Fibroblast of upper back skin (primary cell): ENCODE measurements around the gene CAPN8.

Experiments
- DNase-seq: peaks from one replicate; pipeline ENCODE4 v3.0.0-alpha.2; 2013

The CAPN8 gene

DNA sequence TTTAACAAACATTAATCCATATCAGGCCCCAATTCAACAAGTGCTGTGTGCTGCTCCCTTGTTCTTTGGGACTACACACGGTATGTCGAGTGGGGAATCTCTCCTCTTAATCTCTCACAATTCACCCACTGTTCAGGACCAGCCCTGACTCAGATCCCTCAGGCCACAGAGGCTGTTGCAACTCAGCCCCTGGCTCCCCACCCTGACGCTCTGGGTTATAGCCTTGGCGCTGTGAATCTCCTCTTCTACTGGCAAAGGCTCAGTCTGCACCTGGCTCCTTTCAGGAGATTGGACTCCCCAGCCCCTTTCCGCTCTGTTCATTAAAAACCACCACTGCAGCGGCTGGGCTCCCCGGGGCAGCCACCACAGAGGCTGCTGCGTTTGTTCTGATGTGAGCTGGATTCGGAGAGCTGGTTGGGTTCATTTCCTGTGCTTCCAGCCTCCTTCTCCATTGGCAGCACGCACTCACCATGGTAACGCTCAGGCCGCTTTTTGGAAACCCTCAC is 13.0 kb downstream of the CAPN8 start:
- DNase-seq, result no peak

DNA sequence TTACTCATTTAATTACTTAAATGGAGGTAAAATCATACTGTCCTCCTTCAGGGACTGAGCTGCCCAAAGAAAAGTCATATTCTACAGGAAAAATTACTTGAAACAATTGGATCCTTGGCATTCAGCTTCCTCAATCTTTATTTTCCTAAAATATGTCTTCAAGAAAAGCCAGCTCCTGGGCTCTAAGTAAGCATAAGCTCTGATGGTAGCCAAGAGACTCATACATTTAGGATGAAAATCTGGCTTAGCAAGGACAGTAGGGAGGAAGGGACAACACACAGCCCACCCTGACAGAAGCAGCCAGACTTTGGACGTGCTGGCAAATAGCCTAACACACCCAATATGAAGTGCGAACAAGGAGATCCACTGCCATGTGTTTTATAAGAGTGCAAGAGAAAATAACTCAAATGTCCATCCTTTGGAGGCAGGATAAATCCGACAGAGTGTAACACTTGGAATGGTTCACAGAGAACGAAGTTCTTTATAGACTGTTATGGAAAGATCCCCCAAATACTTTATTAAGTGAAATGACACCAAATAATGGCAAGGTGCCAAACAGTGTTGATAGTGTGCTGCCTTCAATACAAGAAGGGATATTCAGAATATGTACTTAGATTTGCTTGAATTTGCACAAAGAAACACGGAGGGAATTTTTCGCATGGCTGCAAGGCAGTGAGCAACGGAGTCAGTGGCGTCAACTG is 14.1 kb downstream of the CAPN8 start:
- no peak for DNase-seq

DNA sequence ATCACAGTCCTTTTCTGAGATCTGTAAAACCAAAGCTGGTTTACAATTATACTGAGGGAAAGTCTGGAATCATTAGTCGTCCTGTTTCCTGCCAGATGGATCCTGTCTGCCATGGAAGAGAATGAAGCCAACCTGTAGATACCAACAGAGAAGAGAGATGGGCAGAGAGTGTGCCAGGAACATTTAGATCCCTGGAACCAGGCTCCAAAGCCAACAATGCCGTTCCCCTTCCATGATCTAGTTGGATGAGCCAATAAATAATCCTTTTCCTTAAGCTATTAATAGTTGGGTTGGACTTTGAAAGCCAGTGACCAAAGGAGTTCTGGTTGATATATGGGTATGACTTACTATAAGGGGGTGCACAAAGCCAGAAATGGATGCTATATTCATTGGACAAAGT is 15.0 kb downstream of the CAPN8 start:
- no peak for DNase-seq

DNA sequence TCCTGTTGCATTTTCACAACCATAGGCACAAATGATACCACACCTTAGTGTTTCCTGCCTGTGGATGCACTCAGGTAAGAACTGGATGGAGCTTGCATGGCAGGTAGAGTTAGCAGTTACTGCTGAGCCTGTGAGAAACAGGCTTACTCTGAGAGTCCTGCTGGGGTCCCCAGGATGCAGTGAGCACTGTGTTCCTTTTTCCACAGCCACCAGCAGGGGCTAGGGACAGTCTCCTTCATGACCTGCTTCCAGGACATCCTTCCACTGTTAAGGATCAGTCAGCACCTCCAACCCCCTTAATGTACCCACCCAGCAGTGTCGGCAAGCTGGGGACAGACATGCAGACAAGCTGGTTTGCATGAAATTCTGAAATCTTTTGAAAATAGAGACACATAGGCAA is 16.3 kb downstream of the CAPN8 start:
- no peak for DNase-seq

DNA sequence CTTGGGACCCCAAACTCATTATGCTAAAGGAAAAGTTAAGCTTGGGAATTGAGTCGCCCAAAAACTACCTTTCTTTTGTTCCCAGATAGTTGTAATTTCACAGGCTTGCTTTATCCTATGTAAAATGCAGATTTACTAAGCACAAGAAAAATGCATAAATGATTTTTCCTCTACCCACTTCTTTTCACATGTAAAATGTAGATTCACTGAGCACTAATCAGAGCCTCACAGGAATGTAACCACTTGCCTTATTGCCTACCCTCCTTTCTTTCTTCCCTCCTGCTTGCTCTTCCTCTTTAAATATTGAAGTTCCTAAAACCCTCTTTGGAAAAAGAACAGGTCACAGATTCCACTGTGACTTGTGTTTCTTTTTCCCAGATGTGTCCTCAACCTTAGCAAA is 18.3 kb downstream of the CAPN8 start:
- no peak for DNase-seq

DNA sequence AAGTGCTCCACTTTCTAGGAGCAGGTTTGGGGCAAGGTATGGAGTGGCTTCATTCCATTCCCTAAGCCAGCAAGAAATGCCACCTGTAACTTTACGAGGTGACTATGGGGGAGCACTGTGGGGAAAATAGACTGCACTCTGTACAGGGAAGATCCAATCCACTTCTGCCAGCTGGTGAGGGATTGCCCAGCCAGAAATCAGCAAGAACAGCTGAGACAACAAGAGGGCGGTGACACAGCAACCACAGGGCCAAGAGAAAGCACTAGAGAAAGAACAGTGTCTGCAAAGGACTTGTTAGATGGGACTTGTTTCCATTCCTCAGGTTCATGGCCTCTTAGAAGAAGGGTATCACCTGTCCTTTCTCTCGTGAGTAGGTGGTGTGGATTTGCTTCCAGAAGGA is 19.6 kb downstream of the CAPN8 start:
- no peak for DNase-seq

DNA sequence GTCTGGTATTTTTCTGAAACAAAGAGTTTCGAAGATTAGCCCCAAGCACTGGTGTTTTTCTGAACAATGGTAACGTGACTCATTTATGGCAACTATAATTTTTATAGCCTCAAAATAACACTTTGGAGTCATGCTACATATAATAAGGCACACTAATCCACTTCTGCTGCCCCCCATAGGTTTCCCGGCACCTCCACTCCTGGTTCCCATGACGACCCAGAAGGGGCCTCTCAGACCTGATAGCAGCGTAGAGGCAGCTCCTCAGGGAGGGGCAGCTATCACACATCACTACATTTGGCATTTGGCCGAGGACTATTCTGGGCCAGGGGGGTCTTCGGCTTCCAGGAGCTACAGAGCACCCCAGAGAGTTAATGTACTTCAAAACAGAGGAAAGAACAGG is 23.3 kb downstream of the CAPN8 start:
- no peak for DNase-seq

DNA sequence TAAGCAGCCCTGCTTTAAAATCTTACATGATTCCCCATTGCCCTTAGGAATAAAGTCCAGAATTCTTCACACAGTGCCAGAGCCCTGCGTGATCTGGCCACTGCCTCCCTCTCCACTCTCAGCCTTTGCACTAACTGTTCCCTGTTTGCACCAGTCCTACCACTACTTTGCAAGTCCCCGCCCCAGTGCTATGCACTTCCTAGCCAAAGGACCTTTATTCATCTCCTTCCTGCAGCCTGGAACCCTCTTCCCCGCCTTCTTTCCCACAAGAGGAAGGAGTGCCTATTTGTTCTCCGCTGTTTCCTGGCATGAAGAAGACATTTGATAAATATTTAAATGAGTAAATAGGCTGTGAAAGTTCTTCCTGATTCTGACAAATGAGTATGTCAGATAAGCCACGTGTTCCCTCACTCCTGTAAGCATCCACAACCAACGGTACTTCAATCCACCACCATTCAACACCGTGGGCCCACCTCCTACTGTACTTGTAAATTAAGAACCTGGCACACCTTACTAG is 23.9 kb downstream of the CAPN8 start:
- no peak for DNase-seq

DNA sequence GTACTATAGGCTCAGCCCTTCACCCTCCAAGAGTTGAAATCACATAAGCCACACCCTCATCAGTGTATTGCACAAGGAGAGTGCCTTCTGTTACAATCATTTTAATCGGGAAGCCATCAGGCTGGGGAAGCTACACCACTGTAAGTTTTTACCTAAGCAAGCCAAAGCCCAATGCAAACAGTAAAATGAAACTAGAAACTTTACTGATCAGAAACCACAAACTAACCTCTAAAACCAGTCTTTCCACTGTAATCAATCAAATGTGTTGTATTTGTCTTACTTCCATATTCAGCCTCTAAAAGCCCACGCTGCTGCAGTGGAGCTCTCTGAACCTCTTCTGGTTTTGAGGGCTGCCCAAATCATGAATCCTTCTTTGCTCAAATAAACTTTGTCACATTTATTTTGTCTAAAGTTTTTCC is 26.2 kb downstream of the CAPN8 start:
- DNase-seq, result no peak

DNA sequence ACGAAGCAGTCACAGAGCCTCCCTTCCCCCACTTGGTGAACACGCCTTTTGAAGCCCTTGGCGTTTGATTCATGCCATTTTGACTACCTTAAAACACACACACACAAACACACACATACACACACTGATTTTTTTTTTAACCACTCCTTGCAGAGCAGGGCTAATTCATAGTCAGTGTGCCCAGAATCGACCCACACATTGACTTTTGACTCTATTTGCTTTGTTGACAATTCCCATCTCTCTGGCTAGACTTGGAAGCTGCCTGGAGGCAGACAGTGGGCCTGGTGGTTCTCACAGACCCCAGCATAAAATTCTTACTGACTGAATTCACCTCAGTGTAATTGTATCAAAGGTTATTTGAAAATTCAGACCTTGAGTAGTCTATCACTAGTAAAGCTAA is 30.3 kb downstream of the CAPN8 start:
- DNase-seq, result no peak

DNA sequence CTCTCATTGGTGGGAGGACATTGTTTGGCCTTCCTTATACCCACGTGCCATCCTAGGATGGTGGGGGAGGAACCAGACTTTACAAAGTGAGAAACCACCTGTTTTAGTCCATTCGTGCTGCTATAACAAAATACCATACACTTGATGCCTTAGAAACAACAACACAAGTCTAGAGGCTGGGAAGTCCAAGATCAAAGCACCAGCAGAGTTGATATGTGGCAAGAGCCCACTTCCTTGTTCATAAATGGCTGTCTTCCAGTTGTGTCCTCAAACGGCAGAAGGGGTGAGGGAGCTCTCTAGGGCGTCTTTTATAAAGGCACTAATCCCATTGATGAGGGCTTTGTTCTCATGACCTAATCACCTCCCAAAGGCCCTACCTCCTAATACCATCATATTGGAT is 31.1 kb downstream of the CAPN8 start:
- no peak for DNase-seq

DNA sequence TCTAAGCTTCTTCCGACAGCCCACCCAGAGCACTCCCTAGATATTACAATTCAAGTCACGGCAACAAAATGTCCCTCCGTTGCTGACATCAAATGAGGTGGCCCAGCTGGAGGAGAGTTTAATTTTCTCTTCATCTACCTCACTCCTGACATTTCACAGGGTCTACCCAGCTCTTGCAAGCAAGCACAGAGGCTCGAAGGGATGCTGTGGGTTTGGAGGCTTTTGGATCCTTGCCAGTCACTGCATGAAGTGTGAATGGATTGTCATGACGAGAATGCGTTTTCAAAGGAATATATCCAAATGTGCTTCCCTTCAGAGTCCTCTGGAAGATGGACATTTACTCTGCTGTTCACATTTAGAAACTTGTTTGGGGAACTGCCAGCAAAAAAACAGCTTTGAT is 33.5 kb downstream of the CAPN8 start:
- DNase-seq, result no peak

DNA sequence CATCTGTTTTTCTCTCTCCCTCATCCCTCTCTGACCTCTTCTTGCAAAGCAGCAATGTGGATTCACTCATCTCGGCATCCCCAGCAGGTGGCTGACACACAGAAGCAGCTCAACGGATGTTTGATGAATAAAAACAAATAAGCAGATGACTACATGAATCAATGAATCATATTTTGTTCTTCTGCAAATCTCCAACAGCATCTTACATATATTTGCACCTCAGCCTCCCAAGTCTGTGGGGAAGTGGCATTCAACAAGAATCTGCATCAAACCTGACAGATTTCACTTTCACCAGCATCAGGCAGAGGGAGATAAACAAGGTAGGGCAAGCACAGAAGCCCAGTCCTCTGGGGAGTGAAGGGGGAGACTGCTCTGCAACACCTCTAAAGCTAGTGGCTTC is 34.0 kb downstream of the CAPN8 start:
- DNase-seq, result no peak

DNA sequence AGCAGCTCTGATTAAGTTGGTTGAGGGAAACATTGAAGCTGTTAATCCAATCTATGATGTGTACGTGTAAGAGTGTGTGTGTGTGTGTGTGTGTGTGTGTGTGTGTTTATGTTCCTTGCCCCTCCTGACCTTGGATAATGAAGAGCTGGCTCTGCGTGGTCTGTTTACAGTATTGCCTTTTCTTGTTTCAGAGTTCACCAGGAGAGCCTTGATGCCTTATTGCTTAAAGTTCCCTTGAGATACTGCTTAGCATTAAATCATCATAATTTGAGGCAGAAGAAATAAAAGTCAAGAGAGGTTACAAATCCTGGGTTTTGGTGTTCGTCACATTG is 36.4 kb downstream of the CAPN8 start:
- no peak for DNase-seq

DNA sequence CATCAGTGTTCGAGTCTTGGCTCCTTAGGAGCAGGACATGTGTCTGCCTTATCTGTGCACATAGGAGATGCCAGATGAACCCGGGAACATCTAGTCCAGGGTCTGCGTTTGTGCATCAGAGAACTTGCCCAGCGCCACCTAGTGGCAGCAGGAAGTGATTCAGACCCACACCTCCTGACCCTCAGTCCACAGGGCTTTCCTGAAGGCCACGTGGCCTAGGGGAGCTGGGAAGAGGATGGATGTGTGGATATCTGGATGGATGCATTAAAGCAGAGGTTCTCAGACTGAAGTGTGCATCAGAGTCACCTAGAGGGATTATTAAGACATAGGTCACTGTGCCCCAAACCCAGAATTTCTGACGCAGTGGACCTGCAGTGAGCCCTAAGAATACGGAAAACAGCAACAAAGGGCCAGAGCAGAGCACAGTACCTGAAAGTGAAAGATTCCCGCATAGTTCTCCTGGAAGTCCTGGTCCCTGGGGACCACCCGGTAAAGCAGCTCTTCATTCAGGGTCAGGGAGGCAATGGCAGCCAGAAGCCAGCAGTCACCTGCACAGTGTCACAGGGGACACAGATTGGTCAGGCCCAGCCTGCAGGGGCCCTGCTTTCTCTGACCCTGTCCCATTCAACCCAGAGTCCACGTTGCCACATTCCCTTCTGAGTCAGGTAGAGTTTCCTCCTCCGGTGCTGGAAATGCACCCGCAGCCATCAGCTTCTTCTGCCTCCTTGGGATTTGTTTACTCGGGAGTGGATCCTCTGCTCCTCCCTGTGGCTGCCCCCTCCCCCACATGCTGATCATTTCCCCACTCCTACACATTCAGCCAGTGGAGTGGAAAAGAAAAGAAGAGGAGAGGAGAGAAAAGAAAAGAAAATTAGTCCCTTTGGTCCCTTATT is 37.0 kb downstream of the CAPN8 start:
- peak; percentile 33 for DNase-seq

DNA sequence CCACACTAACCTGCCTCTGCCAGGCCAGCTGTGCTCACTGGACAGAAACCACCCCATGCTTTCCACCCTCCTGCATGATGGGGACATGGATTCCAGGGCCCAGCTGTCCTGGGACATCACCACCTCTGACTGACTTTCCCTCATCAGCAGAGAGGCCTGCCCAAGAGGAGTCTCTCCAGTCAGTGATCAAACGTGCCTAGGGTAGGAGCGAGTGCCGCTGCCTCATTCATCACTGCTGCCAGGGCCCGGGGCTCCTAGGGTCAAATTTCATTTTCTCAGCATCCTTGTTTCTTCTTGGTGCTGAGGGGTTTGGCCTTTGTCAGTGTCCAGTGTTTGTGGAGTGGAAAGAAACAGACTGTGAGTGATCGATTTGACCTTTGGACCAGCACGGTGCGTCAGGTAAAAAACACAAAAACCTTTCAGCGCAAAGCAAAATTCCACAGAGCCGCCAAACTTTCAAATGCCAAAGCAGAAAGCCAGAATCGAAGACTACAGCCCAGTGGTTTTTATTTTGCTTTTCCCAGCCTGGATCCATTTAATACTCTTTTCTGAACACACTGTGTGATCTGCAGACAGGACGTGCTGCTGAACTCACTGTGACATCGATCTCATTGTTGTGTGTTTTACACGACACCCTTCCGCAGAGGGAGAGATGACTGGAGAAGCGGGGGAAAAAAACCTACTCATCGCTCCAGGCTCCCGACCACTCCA is 43.2 kb downstream of the CAPN8 start:
- DNase-seq, result no peak

DNA sequence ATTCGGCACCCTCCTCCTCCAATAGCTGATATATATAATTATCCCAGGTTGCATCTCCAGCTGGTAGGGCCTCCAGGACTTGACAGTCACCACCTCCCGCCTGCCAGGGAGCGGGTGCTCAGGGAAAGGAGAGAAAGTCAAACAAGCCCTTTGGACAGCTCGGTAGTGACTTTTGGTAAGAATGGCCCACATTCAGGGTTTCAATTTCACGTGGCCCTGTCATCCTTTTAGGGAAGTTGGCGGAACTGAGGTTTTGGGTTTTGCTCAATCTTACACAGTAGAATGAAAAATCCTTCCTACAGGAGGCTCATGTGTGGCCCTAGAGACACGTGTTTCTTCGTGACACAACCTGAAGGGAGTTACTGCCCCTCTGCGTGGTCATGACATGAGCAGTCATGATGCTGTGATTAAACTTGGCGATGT is 44.2 kb downstream of the CAPN8 start:
- DNase-seq, result no peak

DNA sequence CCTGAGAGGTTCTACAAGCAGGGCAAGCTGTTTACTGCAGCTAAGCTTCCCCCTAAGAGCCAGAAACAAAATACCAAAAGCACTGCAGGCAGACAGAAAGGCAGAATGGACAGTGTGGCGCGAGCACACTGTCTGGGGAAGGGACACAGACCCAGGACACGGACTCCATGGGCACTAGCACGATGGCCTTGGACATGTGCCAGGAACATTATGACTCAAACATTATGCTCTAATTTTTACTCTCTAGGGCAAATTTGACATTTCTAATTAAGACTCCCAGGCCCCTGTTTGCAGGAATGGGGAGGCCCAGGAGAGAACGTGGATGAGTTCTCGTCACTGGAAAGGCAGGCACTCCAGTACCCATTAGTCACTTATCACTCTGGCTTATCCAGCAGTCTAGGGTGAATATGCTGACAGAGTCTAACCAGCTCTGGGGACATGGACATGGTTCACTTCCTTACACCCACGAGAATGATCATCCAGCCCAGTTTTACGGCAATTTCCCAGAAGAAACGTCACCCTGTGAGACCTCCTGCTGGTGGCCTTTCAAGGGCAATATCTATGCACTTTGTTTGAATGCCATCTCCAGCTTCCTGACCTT is 45.1 kb downstream of the CAPN8 start:
- no peak for DNase-seq

DNA sequence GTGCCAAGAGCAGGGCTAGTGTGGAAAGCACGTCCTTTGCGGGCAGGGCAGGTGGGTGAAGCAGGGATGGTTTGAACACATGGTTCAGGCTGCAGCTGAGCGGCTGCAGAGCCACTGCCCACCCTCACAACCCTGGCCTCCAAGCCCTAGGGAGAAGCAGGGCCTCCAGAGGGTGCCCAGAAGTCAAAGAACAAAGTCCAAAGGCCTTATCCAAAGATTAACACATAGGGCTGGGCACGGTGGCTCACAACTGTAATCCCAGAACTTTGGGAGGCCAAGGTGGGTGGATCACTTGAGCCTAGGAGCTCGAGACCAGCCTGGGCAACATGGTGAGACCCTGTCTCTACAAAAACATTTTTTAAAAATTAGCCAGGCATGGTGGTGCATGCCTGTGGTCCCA is 46.8 kb downstream of the CAPN8 start:
- DNase-seq, result no peak

DNA sequence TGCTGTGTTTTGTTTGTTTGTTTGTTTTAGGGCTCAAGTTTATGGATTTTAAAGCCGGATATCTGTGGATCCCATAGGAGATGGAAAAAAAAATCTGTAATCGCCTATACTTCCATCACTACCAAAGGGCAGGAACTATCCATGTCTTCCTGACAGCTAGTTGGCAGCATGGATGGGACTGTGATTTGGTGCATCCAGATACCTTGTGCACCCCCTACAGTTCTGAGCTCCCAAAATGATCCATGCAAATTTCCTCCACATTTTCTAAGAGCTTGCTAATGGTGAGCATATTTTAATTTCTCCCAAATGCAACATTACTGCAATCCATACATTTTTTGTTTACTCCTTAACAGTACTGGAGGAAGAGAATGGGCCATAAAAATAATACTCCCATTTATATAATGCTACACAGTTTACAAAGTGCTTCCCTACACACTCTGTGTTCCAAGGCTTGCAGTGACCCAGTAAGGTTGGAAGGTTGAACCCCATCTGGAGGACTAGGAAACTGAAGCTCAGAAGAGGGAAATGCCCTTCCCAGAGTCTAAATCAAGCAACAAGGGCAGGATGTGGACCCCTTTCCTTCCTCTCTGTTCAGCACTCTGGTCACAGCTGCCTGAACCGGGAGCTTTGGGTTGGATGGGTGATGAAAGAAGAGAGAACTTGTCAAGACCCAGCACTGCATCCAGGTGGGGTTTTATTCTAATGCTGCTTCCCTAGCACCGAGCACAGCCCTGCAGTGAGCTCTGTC is 48.0 kb downstream of the CAPN8 start:
- no peak for DNase-seq

DNA sequence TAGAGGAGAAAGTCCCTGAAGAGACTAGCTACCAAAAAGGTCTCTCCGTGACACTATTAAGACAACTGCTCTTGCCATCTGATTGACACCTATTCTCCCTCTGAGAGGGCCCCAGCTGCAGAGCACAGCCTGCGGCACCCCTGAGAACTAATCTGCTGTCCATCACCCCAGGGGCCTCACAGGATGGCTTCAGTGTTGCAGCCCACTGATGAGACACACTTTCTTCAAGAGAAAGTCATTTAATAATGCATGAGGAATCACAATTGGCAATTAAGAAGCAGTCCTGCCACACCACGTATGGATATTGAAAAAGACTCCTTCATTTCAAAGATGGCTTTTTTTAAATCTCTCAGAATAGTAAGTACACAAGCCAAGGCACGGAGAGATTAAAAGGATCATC is 48.9 kb downstream of the CAPN8 start:
- DNase-seq, result no peak

DNA sequence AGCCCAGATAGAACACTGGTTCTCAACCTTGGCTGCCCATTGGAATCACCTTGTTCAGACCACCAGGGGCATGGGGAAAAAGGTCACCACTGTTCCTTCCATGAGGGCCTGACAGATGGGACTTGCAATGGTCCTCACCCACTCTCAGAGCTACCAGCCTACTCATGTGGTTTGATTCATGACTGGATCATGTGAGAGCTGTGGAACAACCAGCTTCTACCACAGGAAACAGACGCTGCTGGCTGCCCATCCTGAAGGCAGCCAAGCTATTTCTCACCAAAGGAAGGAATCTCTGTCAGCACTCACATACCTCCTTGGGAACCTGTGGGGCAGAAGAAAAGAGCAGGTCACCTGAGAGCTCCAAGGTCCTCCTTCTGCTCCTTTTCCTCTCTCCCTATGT is 53.6 kb downstream of the CAPN8 start:
- DNase-seq, result no peak
